Middle frontal gyrus (tissue), 1 donor: Measurements from ENCODE around the gene RNASE13.
A peak's percentile ranks its signal among the peaks of the same experiment; 100 is the strongest.
"Not testable (repeated sequence)": the region's sequence is repeated elsewhere in the genome, so short reads cannot be mapped to it uniquely, and the experiment has no call there.

Source experiments
- DNase-seq: peaks from one replicate; pipeline ENCODE4 v3.0.0-alpha.2; 2015; ENCODE audit warnings: low spot score; ENCODE audit errors: extremely low spot score

RNASE13 gene

DNA sequence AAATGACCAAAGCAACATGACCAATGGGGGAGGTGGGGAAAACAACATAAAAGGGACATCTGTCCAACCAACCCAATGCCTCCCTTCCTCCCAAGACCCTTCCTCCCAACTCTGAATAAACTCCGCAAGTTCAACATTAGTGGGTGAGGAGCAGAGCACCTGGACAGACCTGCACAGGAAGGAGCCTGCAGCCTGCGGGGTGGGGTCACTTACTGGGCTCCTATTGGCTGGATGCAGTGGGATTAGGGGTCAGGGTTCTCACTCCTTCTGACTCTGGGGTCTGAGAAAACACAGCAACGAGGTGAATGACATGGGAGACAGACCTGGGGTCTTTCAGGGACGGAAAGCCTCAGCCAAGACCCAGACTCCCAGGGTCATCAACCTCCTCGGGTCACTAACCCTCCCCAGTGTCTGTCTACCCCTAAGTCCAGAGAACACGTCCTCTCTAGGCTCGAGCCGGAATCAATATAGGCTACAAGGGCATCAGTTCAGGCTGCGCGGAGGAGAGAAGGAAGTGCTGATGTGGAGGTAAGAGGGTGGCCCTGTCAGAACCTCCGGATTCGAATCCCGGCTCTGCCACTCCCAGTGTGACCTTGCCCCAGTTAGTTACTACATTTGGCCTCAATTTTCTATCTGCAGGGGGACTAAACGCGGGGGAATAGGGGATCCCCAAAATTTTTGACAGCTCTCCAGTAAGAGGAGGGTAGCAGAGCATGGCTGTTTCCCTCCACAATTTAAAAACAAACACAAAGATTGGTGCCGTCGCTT is 10.6 kb downstream of the RNASE13 start:
- no peak for DNase-seq

- no peak for DNase-seq
Measured at GRCh38 chr14:21023174-21023573, 11.4 kb downstream of the RNASE13 start.

DNA sequence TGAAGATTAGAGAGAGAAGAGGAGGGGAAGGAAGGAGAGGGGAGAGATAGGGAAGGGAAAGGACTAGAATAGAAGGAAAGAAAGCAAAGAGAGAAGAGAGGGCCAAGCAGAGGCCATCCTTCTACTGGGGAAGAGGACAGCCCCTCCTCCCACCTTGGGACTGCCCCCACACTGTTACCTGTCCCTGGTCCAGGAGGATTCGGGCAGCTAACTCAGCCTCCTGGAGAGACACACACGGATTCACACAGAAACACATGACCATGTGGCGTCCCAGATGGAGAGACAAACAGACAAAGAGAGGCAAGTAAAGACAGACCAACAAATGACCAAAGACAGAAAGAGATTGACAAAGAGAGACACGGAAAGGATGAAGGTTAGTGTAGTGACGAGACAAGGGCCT is 11.9 kb downstream of the RNASE13 start:
- no peak for DNase-seq

DNA sequence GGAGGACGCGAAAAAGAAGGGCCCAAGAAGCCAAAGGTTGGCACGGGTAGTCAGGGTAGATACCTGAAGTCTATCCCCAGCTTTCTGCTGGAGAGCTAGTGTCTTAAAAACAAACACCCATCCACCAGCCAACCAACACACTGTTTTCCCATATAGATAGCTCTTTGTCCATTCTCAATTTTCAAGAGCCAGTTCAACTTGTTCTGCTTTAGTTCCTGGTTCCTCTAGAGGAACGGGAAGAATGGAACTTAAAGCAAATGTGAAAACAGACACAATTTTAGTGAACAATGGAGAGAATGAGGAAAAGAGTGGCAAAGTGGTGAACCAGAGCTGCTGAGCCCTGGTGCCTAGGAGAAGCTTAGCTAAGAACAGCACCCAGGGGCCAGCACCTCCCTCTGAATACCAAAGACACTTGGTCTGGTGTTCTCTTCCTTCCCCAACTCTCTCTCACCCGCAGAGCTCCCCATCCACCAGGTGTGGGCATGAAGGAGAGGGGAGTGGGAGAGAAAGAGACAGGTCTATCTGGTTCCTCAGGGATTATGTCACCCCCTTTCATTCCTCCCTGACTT is 13.5 kb downstream of the RNASE13 start:
- DNase-seq, result no peak

DNA sequence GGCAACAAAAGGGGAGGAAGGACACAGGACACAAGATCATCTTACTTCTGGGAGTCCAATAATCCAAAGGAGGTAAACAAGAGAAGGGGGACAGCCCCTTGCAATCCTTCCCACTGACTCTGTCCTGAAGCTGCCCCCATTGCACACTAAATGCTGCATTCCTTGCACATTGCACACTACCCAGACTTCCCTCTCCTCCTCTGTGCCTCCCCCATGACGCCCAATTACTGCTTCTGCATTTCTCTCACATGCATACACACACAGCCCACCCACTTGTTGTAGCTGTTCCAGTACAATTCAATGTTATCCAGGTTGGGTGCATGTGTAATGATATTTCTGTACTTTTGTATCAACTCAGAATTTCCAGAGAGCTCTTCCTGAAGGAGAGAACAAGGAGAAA is 15.2 kb downstream of the RNASE13 start:
- DNase-seq, result no peak

- no peak for DNase-seq
Measured at GRCh38 chr14:21018781-21019180, 15.8 kb downstream of the RNASE13 start.

- DNase-seq, result no peak
Measured at GRCh38 chr14:21018286-21018685, 16.3 kb downstream of the RNASE13 start.

DNA sequence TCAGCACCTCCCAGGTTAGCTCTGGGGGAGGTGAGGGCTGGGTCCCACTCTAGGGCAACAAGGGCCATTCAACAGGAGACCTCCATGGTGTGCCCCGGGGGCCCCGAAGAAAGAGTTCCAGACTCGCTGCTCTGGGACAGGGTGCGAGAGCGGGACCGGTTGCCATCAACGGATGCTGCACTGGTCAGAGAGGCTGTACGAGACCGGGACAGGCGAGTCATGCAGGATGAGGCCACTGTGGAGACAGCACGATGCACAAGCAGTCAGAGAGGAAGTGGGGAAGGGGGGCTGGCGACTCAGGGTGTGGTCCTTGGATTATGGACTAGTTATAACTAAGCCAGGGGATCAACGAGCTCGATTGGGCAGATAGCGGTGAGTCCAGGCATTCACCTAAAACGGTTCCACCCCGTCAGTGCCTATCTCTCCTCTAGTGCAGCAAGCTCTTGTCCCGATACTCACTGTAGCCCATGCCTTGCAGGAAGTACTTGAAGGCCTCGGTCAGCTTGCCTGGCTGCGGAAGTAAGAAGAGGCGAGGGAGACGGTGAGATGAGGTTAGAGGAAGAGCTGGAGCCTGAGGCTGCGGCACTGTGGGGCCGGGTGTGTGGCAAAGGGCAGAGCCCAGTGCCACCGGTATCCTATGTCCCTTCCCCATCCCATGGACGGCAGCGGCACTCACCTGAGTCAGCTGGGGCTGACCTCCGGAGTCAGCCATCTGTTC is 16.9 kb downstream of the RNASE13 start:
- DNase-seq, result no peak

DNA sequence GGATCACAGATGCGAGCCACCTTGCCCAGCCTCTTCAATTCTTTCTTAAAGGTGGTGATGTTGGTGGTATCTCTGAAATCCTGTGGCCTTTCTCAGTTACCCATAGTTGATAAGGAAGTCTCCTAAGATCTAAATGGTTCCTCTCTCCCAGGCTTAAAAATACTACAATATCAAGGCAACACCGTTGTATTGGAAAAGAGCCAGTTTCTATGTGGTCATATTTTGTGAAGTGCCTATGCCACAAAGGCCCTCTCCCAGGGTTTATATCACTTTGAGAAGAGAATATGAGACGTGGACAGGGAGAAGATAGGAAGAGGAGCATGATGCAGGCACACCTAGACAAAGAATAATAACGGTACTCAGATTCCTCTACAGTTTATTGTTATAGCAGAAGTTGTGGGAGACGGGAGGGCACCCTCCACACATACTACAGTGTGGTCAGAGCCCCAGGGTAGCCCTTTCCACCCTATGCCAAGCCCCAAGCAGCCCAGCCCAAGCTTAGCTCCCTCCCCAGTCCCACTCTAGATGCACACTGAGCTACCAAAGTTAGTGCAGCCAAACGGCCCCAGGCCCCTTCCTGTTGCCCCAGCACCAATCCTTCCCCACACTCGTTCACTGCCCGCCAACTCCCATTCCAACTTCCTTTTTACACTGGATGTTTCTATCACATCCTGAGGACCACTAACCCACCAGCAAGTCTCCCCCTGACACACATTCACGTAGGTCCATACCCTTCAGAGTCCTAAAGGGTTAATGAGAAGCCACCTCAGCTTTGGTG is 18.0 kb downstream of the RNASE13 start:
- no peak for DNase-seq

DNA sequence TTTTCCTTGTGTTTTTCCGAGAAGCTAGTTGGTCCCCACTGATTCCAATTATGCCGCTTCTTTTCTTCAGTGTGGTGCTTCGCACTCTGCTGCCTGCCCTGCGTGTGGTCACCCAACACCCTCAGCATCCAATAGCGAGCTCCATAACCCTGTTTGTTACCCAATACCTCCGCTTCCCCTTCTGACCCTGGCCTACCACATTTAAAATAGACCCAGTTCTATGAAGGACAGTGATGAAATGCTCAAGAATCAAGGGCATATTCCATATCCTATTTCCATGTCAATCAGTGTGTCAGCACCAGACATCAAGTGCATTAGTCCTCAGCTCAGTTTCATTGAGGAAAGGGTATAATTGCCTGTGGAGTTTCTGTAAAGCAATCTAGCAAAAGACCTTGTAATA is 19.3 kb downstream of the RNASE13 start:
- no peak for DNase-seq

GRCh38 chr14:21014761-21015190 is 19.8 kb downstream of the RNASE13 start:
- DNase-seq, result peak; percentile 88

GRCh38 chr14:21011136-21011535 is 23.5 kb downstream of the RNASE13 start:
- no peak for DNase-seq

- DNase-seq, result not testable (repeated sequence)
Measured at GRCh38 chr14:21009721-21010120, 24.9 kb downstream of the RNASE13 start.

- no peak for DNase-seq
Measured at GRCh38 chr14:21003788-21004346, 30.7 kb downstream of the RNASE13 start.

DNA sequence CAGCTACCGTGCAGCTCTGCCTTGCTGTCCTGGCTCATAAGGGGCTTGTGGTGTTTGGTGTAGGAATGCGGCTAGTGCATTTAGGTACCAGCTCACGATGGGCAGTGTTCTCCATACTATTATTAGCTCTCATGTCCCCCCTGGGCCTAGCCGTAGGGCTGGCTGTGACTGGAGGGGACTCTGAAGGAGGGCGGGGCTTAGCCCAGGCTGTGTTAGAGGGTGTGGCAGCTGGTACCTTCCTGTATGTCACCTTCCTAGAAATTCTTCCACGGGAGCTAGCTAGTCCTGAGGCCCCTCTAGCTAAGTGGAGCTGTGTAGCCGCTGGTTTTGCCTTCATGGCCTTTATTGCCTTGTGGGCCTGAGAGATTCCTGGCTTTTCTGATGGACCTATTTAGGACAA is 33.4 kb downstream of the RNASE13 start:
- no peak for DNase-seq

- DNase-seq, result no peak
Measured at GRCh38 chr14:20999591-20999990, 35.0 kb downstream of the RNASE13 start.

GRCh38 chr14:20998674-20999366 is 35.8 kb downstream of the RNASE13 start, which contains the start of gene SLC39A2:
Gene SLC39A2 (plus strand): TSS chr14:20999293. CDS start chr14:20999447, 154 bp downstream.
- DNase-seq, result no peak

DNA sequence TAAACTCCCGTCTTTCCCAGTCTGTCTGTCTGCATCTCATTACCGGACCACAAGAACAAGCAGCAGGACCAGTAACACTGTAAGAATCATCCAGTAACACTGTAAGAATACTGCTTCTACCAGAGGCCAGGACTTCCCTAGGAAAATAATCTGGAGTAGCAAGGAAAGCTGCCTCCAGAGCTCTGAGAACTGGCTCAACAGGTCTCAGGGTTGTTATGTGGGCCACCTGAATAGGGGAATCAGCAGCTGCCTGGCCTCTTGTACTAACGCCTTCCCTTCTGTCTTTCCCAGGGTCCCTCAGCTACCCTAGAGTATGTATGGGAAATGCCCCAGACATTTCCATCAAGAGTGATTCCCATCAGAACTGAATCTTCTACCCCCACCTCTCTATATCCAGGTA is 36.5 kb downstream of the RNASE13 start:
- no peak for DNase-seq

DNA sequence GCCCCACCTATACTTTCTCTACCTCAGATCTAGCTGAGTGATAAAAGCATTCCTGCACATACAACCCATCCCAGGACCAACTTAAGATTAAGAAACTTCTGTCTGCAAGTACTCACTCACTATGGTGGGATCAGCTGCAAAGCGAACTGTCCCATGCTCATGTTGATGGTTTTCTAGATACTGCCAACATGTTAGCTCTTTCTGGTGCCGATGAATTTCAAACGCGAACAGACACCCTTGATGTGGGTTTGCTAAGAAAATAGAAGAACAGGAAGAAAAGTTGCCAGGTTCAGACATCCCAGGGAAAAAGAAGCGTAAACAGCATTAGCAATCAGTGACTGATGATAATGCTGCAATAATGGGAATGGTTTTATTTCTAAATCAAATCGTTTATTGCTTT is 37.0 kb downstream of the RNASE13 start:
- DNase-seq, result no peak

DNA sequence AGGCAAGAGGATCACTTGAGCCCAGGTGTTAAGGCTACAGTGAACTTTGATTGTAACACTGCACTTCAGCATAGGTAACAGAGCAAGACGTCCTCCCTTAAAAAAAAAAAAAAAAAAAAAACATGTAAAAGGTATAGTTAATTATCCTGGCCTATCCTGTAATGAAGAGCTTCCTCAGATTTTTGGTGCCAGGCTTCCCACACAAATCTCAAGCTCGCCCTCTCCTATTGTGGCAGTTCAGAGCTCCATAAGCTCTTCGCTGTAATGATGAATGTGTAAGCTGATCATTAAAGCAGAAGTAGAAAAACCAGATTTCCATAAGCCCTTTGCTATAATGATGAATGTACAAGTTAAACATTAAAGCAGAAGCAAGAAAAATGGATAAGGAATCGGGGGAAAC is 37.5 kb downstream of the RNASE13 start:
- no peak for DNase-seq

GRCh38 chr14:20996521-20996920 is 38.1 kb downstream of the RNASE13 start:
- DNase-seq, result no peak
